HG02885 (cell line): ENCODE data around the gene PRSS57.
"Not testable (repeated sequence)": the region's sequence is repeated elsewhere in the genome, so short reads cannot be mapped to it uniquely, and the experiment has no call there.

ENCODE experiments used
- ATAC-seq: cut with Tn5 transposase; IDR thresholded peaks from one replicate; pipeline ENCODE4 v1.9.1; 2021; ENCODE audit warnings: mild to moderate bottlenecking; ENCODE audit not compliant: unreplicated experiment, poor library complexity

PRSS57 gene

GRCh38 chr19:723714-724113 lies 28.5 kb upstream of the PRSS57 start:
- no peak for ATAC-seq

DNA sequence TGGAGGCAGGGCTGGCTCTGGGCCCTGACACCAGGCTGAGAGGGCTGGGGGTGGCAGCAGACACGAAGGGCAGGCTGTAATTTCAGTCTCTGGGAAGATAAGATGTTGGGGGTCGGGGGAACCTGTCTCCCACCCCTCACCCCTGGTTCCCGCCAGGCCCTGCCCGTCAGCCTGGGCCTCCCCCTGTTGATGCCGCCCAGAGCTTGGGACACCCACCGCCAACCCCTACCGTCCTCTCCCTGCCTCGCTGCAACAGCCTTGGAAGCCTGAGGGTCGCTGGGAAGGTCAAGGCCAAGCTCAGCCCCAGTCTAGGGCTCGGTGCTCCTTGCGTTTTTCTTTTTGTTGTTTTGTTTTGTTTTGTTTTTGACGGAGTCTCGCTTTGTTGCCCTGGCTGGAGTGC lies 28.0 kb upstream of the PRSS57 start:
- ATAC-seq: no peak

GRCh38 chr19:722553-723101 lies 27.4 kb upstream of the PRSS57 start:
- ATAC-seq: no peak

DNA sequence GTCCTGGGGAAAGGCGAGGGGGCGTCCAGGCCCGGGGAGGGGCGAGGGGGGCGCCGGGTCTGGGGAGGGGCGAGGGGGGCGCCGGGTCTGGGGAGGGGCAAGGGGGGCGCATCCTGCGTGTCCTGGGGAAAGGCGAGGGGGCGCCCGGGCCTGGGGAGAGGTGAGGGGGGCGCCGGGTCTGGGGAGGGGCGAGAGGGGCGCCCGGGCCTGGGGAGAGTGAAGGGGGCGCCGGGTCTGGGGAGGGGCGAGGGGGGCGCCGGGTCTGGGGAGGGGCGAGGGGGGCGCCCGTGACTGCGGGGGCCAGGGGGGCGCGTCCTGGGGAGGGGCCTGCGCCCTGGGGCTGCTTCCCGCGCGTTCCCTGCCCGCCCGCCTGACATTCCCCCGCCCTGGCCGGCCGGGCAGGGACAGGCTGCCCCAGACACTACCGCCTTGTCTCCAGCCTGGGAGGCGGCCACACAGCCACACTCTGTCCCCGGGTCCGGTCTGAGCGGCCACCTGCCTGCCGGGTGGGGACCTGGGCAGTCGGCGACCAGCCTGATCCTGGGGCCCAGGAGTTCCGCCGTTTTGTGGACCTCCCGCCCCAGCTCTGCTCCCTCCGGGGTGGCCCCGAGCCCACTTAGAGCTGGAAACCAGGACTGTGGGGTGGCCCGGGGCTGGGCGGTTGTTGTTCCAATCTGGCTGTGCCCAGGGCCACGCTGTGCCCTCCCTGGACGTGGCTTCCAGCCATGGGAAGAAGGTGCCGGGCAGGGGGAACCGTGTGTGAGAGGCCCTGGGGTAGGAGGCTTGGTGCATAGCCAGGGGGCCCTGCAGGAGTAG lies 25.3 kb upstream of the PRSS57 start:
- no peak for ATAC-seq

DNA sequence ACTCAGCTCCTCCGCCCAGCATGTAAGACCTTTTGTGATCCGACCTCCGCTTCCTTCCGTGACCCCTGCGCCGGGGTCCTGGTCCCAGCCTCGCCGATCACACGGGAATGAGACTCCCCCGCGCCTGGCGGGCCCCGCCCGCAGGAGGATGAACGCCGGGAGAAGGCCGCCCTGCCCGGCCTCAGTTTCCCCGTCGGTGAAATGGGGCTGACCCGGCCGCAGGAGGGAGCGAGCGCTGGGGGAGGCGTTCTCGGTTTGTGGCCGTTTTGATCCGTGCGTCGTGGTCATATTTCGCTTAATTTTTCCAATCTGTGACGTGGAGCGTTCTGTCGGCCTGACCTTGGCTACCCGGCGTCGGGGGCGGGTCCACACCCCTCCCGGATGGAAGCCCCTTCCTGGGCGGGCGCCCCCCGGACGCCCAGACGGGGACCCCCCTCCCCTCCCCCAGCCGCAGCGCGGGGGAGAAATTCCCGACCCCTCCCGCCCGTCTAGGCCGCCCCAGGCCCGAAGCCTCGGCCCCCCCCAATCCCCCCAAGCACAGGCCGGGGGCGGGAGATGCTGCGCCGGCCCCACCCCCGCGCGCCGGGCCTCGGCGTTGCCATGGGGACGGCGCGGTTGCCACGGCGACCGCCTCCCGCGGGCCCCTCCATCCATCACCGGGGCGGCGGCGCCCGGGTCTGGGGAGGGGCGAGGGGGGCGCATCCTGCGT lies 24.5 kb upstream of the PRSS57 start:
- ATAC-seq: no peak

GRCh38 chr19:718991-719512 lies 23.8 kb upstream of the PRSS57 start:
- no peak for ATAC-seq

GRCh38 chr19:718251-718951 lies 23.1 kb upstream of the PRSS57 start:
- ATAC-seq: no peak

- no peak for ATAC-seq
These were observed 20.1 kb upstream of the PRSS57 start for GRCh38 chr19:715347-715746.

DNA sequence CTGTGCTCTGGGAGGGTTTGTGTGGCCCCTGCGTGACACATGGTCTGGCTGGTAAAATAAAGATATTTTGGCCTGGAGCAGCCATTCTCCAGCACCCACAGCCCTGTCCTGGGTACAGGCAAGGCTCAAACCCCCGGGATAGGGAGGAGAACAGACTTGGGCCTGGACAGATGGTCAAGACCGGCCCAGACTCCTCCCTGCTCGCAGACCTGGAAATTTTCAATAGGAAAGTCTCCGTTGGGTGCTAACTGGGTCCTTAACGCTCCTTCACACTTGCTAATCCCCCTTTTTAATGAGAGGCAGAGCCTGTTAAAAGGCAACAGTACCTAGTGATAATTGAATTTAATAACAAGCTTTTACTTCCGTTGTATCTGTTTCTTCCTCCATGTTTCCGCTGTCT lies 16.0 kb upstream of the PRSS57 start:
- ATAC-seq: no peak

GRCh38 chr19:710767-711166 lies 15.5 kb upstream of the PRSS57 start:
- ATAC-seq: no peak

- no peak for ATAC-seq
These were observed 14.8 kb upstream of the PRSS57 start for GRCh38 chr19:709965-710571.

- no peak for ATAC-seq
These were observed 14.1 kb upstream of the PRSS57 start for GRCh38 chr19:709196-709964.

DNA sequence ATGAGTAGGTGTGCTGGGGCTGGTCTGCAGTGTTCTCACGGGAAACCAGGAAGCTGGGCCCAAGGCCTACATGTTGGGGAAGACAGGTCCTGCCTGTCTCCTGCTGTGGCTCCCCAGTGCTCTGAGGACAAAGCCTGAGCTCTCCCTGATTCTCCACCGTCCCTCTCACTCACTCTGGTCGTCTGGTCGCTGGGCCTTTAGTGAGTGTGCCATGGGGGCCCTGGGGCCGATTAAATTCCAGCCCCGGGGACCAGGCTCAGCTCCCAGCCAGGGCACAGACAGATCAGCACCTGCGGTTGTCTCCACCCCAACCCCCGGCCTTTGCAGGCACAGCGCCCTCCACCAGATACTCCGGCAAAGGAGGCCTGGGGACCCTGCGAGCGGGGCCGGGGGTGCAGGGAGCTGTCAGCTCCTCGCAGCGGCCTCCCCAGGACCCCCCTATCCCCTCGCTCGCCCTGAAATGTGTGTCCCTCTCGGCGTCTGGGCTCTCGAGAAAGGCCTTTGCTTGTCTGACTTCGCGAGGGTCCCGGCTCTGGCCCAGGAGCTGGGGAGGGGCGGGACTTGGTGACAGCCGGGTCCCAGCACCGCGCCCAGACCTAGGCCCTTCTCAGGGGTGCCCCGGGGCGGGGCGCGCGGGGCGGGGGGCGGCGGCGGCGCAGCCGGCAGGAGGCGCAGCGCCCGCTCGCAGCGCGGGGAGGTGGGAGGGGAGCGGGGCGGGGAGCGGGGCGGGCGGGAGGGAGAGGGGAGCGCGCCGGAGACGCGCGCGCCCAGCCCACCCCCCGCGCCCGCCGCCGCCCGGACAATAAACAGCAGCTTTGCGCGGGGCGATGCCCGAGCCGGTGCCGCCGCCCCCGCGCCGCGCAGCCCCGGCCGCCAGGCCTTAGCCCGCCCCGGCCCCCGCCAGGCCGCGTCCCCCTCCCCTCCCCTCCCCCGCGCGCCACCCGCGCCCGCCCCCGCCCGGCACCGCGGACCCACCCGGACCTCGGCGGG lies 13.2 kb upstream of the PRSS57 start, which contains the start of gene PALM:
Gene PALM (plus strand): TSS at position 782 of the 990 bp plus-strand sequence. CDS start 212 bp downstream, outside the sequence.
- no peak for ATAC-seq

DNA sequence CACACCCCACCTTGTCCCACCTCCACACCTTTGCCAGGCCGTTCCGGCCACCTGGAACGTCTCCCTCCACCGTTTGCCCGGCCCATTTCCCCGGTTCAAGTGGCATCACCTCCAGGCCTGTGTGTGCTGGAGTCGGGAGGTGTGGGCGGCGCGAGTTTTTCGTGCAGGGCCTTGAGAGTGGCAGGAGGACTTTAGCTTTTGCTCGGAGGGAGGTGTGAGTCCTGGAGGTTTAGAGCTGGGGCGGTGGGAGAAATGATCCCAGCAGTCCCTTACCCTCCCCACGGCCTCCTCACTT lies 9.1 kb upstream of the PRSS57 start:
- no peak for ATAC-seq

GRCh38 chr19:703651-704446 lies 8.6 kb upstream of the PRSS57 start:
- no peak for ATAC-seq

DNA sequence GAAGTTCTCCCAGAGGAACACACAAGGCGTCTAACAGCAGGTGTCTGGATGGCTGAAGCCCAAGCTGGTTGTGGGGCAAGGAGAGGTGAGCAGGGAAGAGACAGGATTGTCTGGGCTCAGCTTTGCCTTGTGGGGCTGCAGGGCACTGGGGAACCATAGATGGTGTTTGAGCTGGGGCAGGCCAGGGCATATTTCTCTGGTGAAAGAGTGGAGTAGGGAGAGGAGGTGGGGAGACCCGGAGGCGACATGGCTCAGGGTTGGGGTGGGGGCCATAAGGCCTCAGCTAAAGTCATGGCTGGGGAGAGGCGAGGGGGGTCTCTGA lies 8.0 kb upstream of the PRSS57 start:
- no peak for ATAC-seq

DNA sequence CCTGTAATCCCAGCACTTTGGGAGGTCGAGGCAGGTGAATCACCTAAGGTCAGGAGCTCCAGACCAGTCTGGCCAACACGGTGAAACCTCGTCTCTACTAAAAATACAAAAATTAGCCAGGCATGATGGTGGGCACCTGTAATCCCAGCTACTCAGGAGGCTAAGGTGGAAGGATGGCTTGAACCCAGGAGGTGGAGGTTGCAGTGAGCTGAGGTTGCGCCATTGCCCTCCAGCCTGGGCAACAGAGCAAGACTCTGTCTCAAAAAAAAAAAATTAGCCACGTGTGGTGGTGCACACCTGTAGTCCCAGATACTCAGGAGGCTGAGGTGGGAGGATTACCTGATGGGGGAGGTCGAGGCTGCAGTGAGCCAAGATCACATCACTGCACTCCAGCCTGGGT lies 7.6 kb upstream of the PRSS57 start:
- not testable (repeated sequence) for ATAC-seq

DNA sequence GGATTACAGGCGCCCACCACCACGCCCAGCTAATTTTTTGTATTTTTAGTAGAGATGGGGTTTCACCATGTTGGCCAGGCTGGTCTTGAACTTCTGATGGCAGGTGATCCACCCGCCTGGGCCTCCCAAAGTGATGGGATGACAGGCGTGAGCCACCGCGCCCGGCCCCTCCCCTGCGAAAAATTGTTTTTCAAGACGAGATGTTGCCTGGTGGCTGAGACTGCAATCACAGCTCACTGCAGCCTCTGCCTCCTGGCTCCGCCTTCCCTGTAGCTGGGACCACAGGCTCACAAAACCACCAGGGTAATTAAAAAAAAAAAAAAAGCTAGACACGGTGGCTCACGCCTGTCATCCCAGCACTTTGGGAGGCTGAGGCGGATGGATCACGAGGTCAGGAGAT lies 4.6 kb upstream of the PRSS57 start:
- ATAC-seq: not testable (repeated sequence)
